ENCODE data around the gene LRP2. TPM values are rescaled to one million over a fixed set of nuclear protein-coding genes. Genes with fewer than 3 reads are reported as not detected.
A peak's percentile ranks its signal among the peaks of the same experiment; 100 is the strongest.

Gene LRP2
- total RNA-seq, 2 donors from 2014 or later: 0.37 to 0.70 TPM

- H3K4me3 Mint-ChIP-seq: peak overlapping the region; percentile 92 to 93
- no peaks in the 10 kb centered on the region for H3K9me3 Mint-ChIP-seq
- DNase-seq (peak; percentile 39 to 46), ATAC-seq (replicated peaks in 1 of 2) (peak; percentile 63 to 65)
- H3K27me3 Mint-ChIP-seq (ENCODE audit: low read depth): peaks cover 58% of the 10 kb centered on the region
- H3K4me1 Mint-ChIP-seq (ENCODE audit: low read depth): peaks cover 43% of the 10 kb centered on the region
- peaks cover 3 to 4% of the 10 kb centered on the region in 2 donors for H3K36me3 Mint-ChIP-seq (ENCODE audit: insufficient read depth in 2 of 2)
- H3K27ac Mint-ChIP-seq: no peak overlapping the region
These were observed 1.3 kb upstream of the LRP2 start for GRCh38 chr2:169363560-169364150.

- Mint-ChIP-seq H3K27ac (no peak overlapping the region), H3K36me3 (ENCODE audit: insufficient read depth in 2 of 2) (peaks cover 3 to 4% of the 10 kb centered on the region in 2 donors), H3K4me3 (peak overlapping the region; percentile 92 to 93), H3K27me3 (ENCODE audit: low read depth) (peaks cover 62% of the 10 kb centered on the region), H3K9me3 (no peaks in the 10 kb centered on the region), H3K4me1 (ENCODE audit: low read depth) (peaks cover 43% of the 10 kb centered on the region)
- DNase-seq (peak in 1 of 2 donors; percentile 12), ATAC-seq (replicated peaks in 1 of 2) (peak; percentile 3 to 6)
These were observed 693 bp upstream of the LRP2 start for GRCh38 chr2:169362894-169363559.

DNA sequence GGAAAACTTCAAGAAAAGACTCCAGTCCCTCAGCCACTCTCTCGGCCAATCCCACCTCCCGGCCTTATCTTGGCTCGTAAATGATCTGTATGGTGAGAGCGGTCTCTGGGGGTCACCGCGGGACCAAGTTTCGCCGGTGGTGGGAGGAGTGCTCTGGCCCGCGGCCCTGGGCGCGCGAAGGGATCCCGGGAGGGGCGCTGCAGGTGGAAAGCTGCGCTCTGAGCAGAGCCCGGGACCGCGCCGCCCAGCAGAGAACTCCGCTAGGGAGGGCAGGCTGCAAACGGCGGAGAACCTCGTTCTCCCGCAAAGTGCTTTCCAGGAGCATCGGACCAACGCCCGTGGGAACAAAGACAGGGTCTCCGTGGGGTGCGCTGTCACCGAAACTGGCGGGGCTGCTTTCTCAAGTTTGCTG, 622 bp downstream of the LRP2 start:
- Mint-ChIP-seq H3K9me3 (no peaks in the 10 kb centered on the region), H3K4me3 (peak overlapping the region; percentile 48 to 74), H3K27ac (no peak overlapping the region), H3K36me3 (ENCODE audit: insufficient read depth in 2 of 2) (peaks cover 3 to 4% of the 10 kb centered on the region in 2 donors), H3K4me1 (ENCODE audit: low read depth) (peaks cover 43% of the 10 kb centered on the region), H3K27me3 (ENCODE audit: low read depth) (peaks cover 59% of the 10 kb centered on the region)
- DNase-seq (peak; percentile 14 to 22), ATAC-seq (replicated peaks in 1 of 2) (peak in 1 of 2 donors; percentile 8)

DNA sequence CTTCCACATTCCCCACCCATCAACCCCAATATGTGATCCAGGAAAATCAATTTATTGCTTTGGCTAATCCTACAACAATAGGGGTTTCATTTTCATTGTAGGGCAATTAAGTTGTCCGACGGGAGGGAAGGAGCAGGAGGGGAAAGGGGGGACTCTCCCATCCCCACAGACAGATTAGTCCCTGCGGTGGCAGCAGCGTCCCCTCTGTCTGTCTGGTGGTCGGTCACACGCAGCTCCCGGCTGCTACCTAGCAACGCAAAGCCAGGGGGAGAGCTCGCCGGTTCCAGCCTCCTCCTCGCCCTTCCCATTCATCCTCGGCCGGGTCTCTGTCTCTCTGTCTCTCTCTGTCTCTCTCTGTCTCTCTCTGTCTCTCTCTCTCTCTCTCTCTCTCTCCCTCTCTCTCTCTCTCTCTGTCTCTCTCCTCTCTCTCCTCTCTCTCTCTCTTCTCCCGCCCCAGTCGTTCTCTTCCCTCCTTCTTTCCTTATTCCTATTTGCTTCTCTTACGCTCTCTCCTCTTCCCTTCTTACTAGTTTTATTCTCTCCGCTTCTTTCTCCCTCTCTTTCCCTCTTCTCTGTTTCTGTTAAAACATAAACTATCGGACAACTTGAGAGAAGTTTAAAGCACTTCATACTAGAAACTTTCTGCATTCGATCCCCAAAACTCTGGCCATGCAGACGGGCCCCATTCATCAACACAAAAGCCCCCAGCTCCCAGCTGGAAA, 1.2 kb downstream of the LRP2 start:
- H3K4me3 Mint-ChIP-seq: peak overlapping the region; percentile 48 to 74
- peaks cover 43% of the 10 kb centered on the region for H3K4me1 Mint-ChIP-seq (ENCODE audit: low read depth)
- H3K27me3 Mint-ChIP-seq (ENCODE audit: low read depth): peaks cover 65% of the 10 kb centered on the region
- H3K27ac Mint-ChIP-seq: no peak overlapping the region
- peaks cover 3 to 4% of the 10 kb centered on the region in 2 donors for H3K36me3 Mint-ChIP-seq (ENCODE audit: insufficient read depth in 2 of 2)
- no peak for ATAC-seq (replicated peaks in 1 of 2)
- DNase-seq: no peak
- no peaks in the 10 kb centered on the region for H3K9me3 Mint-ChIP-seq

DNA sequence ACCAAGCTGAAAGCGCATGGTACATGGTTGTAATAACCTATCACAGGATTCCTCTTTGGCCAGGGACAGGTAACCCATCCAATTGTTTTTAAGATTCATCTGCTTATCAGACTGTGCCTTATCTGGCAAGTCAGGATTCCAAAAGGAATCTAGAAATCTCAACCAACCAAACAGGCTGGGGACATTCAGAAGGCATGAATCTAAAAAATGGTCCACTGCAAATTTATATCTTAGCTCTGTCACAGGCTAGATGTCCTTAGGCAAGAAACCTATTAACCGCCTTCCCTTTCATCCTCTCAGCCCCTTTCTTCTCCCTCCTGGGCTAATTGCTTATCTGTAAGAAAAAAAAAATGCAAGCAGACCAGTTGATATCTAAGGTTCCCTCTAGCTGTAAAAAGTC, 4.3 kb downstream of the LRP2 start:
- Mint-ChIP-seq H3K4me1 (ENCODE audit: low read depth) (peaks cover 19% of the 10 kb centered on the region), H3K4me3 (no peak overlapping the region), H3K27me3 (ENCODE audit: low read depth) (peaks cover 69% of the 10 kb centered on the region), H3K9me3 (no peaks in the 10 kb centered on the region), H3K27ac (no peak overlapping the region), H3K36me3 (ENCODE audit: insufficient read depth in 2 of 2) (peaks cover 3 to 4% of the 10 kb centered on the region in 2 donors)
- no peak for DNase-seq
- ATAC-seq (replicated peaks in 1 of 2): no peak

DNA sequence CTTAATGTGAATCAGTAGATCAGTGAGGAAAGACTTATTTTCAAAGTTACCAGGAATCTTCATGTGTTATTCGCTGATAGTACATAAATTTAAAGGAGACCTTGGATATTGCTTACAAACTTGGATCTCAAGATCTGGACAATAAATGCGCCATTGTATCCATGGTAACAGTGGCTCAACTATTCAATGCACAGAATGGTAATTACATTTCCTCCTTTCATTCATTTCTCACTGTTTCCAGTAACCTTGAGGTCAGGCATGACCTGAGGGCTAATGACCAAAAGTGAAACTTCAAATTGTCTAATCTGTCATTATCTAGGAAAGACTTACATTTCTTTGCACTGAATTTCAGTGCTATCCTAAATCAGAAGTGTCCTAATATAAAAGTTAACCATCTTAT, 8.1 kb downstream of the LRP2 start:
- peaks cover 37% of the 10 kb centered on the region for H3K27me3 Mint-ChIP-seq (ENCODE audit: low read depth)
- H3K27ac Mint-ChIP-seq: no peak overlapping the region
- H3K4me3 Mint-ChIP-seq: no peak overlapping the region
- DNase-seq: no peak
- no peaks in the 10 kb centered on the region for H3K36me3 Mint-ChIP-seq (ENCODE audit: insufficient read depth in 2 of 2)
- no peaks in the 10 kb centered on the region for H3K9me3 Mint-ChIP-seq
- no peaks in the 10 kb centered on the region for H3K4me1 Mint-ChIP-seq (ENCODE audit: low read depth)
- ATAC-seq (replicated peaks in 1 of 2): no peak

GRCh38 chr2:169351725-169352124, 10.6 kb downstream of the LRP2 start:
- DNase-seq (no peak), ATAC-seq (replicated peaks in 1 of 2) (no peak)
- no peak overlapping the region for H3K4me3 Mint-ChIP-seq
- no peaks in the 10 kb centered on the region for H3K36me3 Mint-ChIP-seq (ENCODE audit: insufficient read depth in 2 of 2)
- no peak overlapping the region for H3K27ac Mint-ChIP-seq
- no peaks in the 10 kb centered on the region for H3K9me3 Mint-ChIP-seq
- H3K4me1 Mint-ChIP-seq (ENCODE audit: low read depth): no peaks in the 10 kb centered on the region
- peaks cover 22% of the 10 kb centered on the region for H3K27me3 Mint-ChIP-seq (ENCODE audit: low read depth)

- no peaks in the 10 kb centered on the region for H3K36me3 Mint-ChIP-seq (ENCODE audit: insufficient read depth in 2 of 2)
- H3K4me1 Mint-ChIP-seq (ENCODE audit: low read depth): no peaks in the 10 kb centered on the region
- H3K27ac Mint-ChIP-seq: no peak overlapping the region
- ATAC-seq (replicated peaks in 1 of 2) (no peak), DNase-seq (no peak)
- H3K27me3 Mint-ChIP-seq (ENCODE audit: low read depth): peaks cover 7% of the 10 kb centered on the region
- H3K4me3 Mint-ChIP-seq: no peak overlapping the region
- H3K9me3 Mint-ChIP-seq: no peaks in the 10 kb centered on the region
These were observed 12.8 kb downstream of the LRP2 start for GRCh38 chr2:169349535-169349934.

DNA sequence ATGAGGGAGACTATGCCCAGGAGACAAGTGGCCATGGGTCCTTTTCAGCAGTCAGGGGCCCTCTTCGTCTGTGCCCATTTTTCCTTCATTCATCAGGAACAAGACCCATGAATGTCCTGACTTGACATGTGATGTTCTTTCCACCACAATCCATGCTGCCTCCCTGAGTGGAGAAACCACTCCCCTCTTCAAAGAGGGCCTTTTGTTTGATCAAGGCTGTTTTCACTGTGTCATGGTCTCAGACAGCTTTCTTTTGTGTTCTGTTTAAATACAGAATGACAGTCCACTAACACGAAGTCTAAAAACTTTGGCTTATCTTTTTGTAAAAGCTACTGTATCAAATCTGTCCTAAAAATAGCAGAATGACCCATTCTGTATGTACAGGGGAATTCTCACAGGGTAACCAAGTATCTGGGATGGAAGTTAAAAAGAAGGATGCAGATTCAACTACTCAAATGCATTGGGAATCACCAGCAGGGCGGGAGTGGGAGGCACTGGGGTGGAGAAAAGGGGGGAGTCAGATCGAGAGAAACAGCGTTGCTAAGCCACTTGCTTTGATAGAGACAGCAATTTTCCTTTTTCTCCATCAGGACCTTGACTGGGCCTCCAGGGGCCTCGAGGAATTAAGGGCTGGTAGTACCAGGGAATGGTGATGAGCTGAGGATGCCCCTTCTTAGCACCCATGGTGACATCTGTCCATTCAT, 13.9 kb downstream of the LRP2 start:
- ATAC-seq (replicated peaks in 1 of 2) (no peak), DNase-seq (no peak)
- no peak overlapping the region for H3K27ac Mint-ChIP-seq
- no peaks in the 10 kb centered on the region for H3K4me1 Mint-ChIP-seq (ENCODE audit: low read depth)
- H3K27me3 Mint-ChIP-seq (ENCODE audit: low read depth): peaks cover 7% of the 10 kb centered on the region
- no peaks in the 10 kb centered on the region for H3K36me3 Mint-ChIP-seq (ENCODE audit: insufficient read depth in 2 of 2)
- no peaks in the 10 kb centered on the region for H3K9me3 Mint-ChIP-seq
- H3K4me3 Mint-ChIP-seq: no peak overlapping the region

DNA sequence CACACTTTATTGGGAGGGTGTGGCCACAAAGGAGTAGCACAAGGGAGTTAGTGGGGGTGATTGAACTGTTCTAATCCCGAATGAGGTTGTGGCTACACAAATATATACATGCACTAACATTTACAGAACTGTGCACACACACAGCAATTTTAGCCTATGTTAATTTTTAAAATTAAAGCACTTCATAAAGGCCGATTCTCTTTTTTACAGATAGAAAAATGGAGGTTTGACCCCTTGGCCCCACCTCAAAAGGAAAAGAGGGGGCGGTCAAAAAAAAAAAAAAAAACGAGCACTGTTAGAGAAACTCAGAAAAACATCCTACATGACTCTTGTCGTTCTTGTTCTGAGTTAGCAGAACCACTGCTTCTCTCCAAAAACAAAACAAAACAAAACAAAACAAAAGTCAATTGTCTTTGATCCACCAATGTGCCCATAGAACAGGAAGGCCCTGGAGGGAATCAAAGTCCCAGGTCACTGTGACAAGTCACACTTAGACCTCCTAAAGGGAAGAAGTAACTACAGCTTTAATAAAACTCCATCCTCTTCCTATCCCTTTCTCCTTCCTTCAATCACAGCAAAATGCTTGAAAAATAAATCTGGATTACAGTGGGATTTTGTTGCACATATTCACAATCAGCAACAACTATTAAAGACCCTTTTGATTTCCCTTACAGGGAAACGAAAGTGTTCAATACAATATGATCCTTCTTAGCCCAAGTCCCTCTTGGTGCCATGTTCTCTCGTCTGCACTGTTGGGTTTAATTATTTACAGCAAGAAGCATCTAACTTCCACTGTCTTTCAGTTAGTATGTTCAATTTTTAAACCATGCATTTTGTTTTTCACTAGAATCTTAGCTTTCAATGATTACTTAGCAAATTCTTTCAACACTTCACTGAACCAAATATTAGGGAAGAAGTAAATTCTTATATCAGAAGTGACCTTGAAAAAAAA, 16.6 kb downstream of the LRP2 start:
- ATAC-seq (replicated peaks in 1 of 2) (no peak), DNase-seq (no peak)
- no peaks in the 10 kb centered on the region for H3K9me3 Mint-ChIP-seq
- no peaks in the 10 kb centered on the region for H3K36me3 Mint-ChIP-seq (ENCODE audit: insufficient read depth in 2 of 2)
- no peak overlapping the region for H3K4me3 Mint-ChIP-seq
- H3K27me3 Mint-ChIP-seq (ENCODE audit: low read depth): peaks cover 11% of the 10 kb centered on the region
- no peak overlapping the region for H3K27ac Mint-ChIP-seq
- no peaks in the 10 kb centered on the region for H3K4me1 Mint-ChIP-seq (ENCODE audit: low read depth)

DNA sequence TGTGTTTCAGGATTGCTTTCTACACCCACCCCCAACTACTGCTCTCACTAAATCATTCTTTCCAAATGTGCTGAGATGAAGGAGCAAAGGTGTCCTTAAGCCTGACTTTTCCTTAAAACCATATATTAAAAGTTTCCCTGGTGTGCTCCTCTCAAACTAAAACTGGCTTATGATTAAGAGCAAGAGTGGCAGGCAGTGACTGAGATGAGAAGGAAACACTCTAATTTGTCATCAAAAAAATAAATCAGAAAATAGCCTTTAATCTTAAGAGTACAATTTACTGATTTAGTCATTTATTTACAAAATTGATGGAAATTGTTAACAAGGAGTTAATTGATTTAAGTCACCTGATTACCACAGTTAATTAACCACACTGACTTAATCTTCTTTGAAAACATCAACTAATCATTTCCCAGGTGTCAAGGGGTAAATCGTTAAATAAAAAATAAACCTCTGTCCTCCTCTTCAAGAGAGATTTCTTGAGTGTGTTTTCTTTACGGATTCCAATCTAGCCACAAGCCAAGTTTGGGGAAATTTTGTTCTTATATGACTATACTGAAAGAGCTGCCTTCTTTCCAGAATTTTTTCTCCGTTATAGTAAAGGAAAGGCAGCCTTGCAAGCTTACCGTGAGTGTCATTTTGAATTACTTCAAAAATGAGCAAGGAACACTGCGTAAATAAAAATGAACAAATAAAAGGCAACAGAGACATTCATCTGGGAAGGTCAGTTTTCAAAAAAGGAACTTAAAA, 17.4 kb downstream of the LRP2 start:
- Mint-ChIP-seq H3K36me3 (ENCODE audit: insufficient read depth in 2 of 2) (no peaks in the 10 kb centered on the region), H3K9me3 (no peaks in the 10 kb centered on the region), H3K27me3 (ENCODE audit: low read depth) (peaks cover 19% of the 10 kb centered on the region), H3K4me3 (no peak overlapping the region), H3K4me1 (ENCODE audit: low read depth) (no peaks in the 10 kb centered on the region), H3K27ac (no peak overlapping the region)
- DNase-seq (no peak), ATAC-seq (replicated peaks in 1 of 2) (no peak)

DNA sequence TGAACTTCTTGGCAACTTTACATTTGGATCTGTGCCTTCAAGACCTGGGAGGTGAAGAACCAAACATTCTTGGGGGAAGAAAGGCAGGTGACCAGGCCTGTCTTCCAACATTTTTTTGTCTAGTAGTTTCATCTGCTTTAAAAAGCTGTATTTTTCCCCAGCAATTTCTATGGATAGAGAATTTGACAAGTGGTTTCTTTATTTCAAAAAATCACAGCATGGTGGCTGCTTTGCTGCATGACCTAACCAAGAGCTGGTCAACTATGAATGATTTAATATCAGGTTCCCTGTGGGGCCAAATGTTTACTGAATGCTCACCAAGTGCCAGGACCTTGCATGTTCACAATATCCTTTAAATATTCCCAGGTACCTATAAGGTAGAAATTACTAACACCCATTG, 19.1 kb downstream of the LRP2 start:
- Mint-ChIP-seq H3K4me3 (no peak overlapping the region), H3K9me3 (no peaks in the 10 kb centered on the region), H3K36me3 (ENCODE audit: insufficient read depth in 2 of 2) (no peaks in the 10 kb centered on the region), H3K27ac (no peak overlapping the region), H3K27me3 (ENCODE audit: low read depth) (peaks cover 25% of the 10 kb centered on the region), H3K4me1 (ENCODE audit: low read depth) (no peaks in the 10 kb centered on the region)
- no peak for ATAC-seq (replicated peaks in 1 of 2)
- no peak for DNase-seq

Measured in activated T-cell treated with anti-CD3 and anti-CD28 coated beads, Interleukin-2, amount 50 U/mL, for 72 hours (primary cell).